Sigmoid colon (tissue), 3 donors: Measurements from ENCODE around the gene NLGN1.

ENCODE experiments used
- POLR2A ChIP-seq, 2 donors: fragments of 450-650 bp; IDR thresholded peaks; one replicate each; pipeline ENCODE4 v1.6.1; 2016; ENCODE audit warnings: antibody characterized with exemption in 2 of 2, mild to moderate bottlenecking in 2 of 2, moderate library complexity in 2 of 2
- TF ChIP-seq, protein P1 (sequence below), 4 experiments: fragments of 450-650 bp in 3 of 4; fragments of 200-600 bp in 1 of 4; IDR thresholded peaks; one replicate each; pipeline ENCODE4 v1.5.1; 2016 to 2019; ENCODE audit warnings: antibody characterized with exemption in 4 of 4, mild to moderate bottlenecking in 3 of 4, moderate library complexity in 2 of 4

DNA sequence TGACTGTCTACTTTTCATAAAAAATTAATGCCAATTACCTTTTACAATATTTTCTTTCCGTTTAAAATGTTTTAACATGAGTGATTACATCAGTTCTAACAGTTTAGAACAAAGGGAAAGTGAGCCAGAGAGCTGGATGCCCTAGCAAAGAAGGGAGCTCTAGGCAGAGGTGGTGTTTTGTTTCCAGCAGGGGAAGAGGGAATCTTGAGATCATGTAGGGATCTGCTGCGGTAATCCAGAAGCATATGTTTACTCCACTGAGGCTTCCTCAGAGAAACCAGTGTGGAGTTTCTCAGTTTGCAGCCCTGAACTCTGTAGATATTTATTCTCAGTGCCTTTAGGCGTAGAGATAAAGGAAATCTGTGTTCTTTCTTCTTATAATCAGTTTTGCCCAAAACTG is 399.3 kb downstream of the NLGN1 start:
- TF ChIP-seq, protein P1, sequence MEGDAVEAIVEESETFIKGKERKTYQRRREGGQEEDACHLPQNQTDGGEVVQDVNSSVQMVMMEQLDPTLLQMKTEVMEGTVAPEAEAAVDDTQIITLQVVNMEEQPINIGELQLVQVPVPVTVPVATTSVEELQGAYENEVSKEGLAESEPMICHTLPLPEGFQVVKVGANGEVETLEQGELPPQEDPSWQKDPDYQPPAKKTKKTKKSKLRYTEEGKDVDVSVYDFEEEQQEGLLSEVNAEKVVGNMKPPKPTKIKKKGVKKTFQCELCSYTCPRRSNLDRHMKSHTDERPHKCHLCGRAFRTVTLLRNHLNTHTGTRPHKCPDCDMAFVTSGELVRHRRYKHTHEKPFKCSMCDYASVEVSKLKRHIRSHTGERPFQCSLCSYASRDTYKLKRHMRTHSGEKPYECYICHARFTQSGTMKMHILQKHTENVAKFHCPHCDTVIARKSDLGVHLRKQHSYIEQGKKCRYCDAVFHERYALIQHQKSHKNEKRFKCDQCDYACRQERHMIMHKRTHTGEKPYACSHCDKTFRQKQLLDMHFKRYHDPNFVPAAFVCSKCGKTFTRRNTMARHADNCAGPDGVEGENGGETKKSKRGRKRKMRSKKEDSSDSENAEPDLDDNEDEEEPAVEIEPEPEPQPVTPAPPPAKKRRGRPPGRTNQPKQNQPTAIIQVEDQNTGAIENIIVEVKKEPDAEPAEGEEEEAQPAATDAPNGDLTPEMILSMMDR (IDR thresholded peaks at IDR 0.05): no peak
- TF ChIP-seq POLR2A (IDR thresholded peaks at IDR 0.05): no peak
